SK-N-SH (cell line): ENCODE measurements around the gene TNS4. TPM values are rescaled to one million over a fixed set of nuclear protein-coding genes. Genes with fewer than 3 reads are reported as not detected.

ENCODE experiments used
- CTCF ChIA-PET: fragments of 300-600, 350-600 bp; formaldehyde crosslinking; extraction: SDS; loops from one replicate; lab custom pipeline; 2021; lab: Yijun Ruan, JAX
- POLR2A ChIA-PET: fragments of 350-600 bp; sonication (Branson Sonifier 250); formaldehyde crosslinking; extraction: SDS; loops from one replicate; lab custom pipeline; 2020; ENCODE audit warnings: antibody characterized with exemption, inconsistent platforms; lab: Yijun Ruan, JAX
- DNase-seq: peaks from one replicate; pipeline ENCODE4 v3.0.0; 2012
- H2AFZ ChIP-seq: fragments of 200-600 bp; sonication (generic); 2 replicates; pipeline ENCODE4 v1.8.1; 2016; ENCODE audit warnings: antibody characterized with exemption, mild to moderate bottlenecking, low read depth
- H3F3A ChIP-seq: fragments of 200-600 bp; sonication (generic); replicated peaks from 2 replicates; pipeline ENCODE3; 2016; ENCODE audit warnings: antibody characterized with exemption, mild to moderate bottlenecking; ENCODE audit not compliant: insufficient read depth
- H3K27ac ChIP-seq, 2 experiments: fragments of 200-500 bp in 1 of 2; fragments of 200-600 bp in 1 of 2; sonication (Bioruptor generic) in 1 of 2; sonication (generic), shearing (Covaris generic) in 1 of 2; 2 replicates each; pipeline versions ENCODE4 v1.5.1 to v1.6.1; 2014 to 2016; ENCODE audit warnings: low read depth in 2 of 2, inconsistent platforms in 1 of 2, low read length in 1 of 2, mild to moderate bottlenecking in 1 of 2, mixed read lengths in 1 of 2
- H3K27me3 ChIP-seq: fragments of 200-600 bp; sonication (generic), shearing (Covaris generic); 2 replicates; pipeline ENCODE4 v1.6.1; 2016; ENCODE audit warnings: mixed run types; ENCODE audit not compliant: insufficient read depth
- H3K36me3 ChIP-seq, 2 experiments: fragments of 200-500 bp in 1 of 2; fragments of 200-600 bp in 1 of 2; sonication (Bioruptor generic) in 1 of 2; sonication (generic) in 1 of 2; replicated peaks in 1 of 2; 2 replicates each; pipeline versions ENCODE3 to v1.5.1; 2014 to 2016; ENCODE audit warnings: low read length in 1 of 2, mild to moderate bottlenecking in 1 of 2; ENCODE audit not compliant: insufficient read depth in 2 of 2, control insufficient read depth in 1 of 2
- H3K4me1 ChIP-seq, 2 experiments: fragments of 200-500 bp in 1 of 2; fragments of 200-600 bp in 1 of 2; sonication (Bioruptor generic) in 1 of 2; sonication (generic), shearing (Covaris generic) in 1 of 2; 2 replicates each; pipeline versions ENCODE4 v1.5.1 to v1.6.1; 2014 to 2016; ENCODE audit warnings: low read depth in 1 of 2, low read length in 1 of 2, mixed run types in 1 of 2; ENCODE audit not compliant: insufficient read depth in 2 of 2, control insufficient read depth in 1 of 2
- H3K4me2 ChIP-seq: fragments of 200-600 bp; sonication (generic), shearing (Covaris generic); 2 replicates; pipeline ENCODE4 v1.6.1; 2017; ENCODE audit warnings: mixed run types
- H3K4me3 ChIP-seq, 2 experiments: fragments of 200-500 bp in 1 of 2; fragments of 200-600 bp in 1 of 2; sonication (Bioruptor generic) in 1 of 2; sonication (generic), shearing (Covaris generic) in 1 of 2; 2 replicates each; pipeline versions ENCODE4 v1.5.1 to v1.8.1; 2014 to 2016; ENCODE audit warnings: low read depth in 2 of 2, inconsistent platforms in 1 of 2, low read length in 1 of 2, mild to moderate bottlenecking in 1 of 2, mixed read lengths in 1 of 2, moderate library complexity in 1 of 2
- H3K79me2 ChIP-seq: fragments of 200-600 bp; sonication (generic); 2 replicates; pipeline ENCODE4 v1.8.1; 2017; ENCODE audit warnings: mild to moderate bottlenecking; ENCODE audit not compliant: insufficient read depth
- H3K9ac ChIP-seq: fragments of 200-600 bp; sonication (generic); 2 replicates; pipeline ENCODE4 v1.6.1; 2017; ENCODE audit warnings: mixed run types
- H3K9me2 ChIP-seq: fragments of 200-600 bp; sonication (generic); 2 replicates; pipeline ENCODE4 v1.6.1; 2017; ENCODE audit warnings: mixed run types
- H3K9me3 ChIP-seq: fragments of 200-600 bp; sonication (generic); 2 replicates; pipeline ENCODE4 v1.6.1; 2017; ENCODE audit warnings: mixed run types, mild to moderate bottlenecking, moderate library complexity
- H4K20me1 ChIP-seq: fragments of 200-600 bp; sonication (generic); 2 replicates; pipeline ENCODE4 v1.6.1; 2017; ENCODE audit warnings: mild to moderate bottlenecking, mixed run types; ENCODE audit not compliant: insufficient read depth
- CHD2 ChIP-seq: fragments of 150-350 bp; IDR thresholded peaks from 2 replicates; pipeline ENCODE4 v1.6.1; 2018; ENCODE audit warnings: low read length; ENCODE audit not compliant: partially characterized antibody
- ELF1 ChIP-seq: IDR thresholded peaks from 2 replicates; pipeline ENCODE4 v1.4.0; 2012
- EP300 ChIP-seq, 2 experiments: IDR thresholded peaks; 2 replicates each; pipeline versions ENCODE4 v1.4.0 to v1.6.1; 2012; ENCODE audit warnings: borderline replicate concordance in 1 of 2, low read depth in 1 of 2, low read length in 1 of 2
- FOSL2 ChIP-seq: IDR thresholded peaks from 2 replicates; pipeline ENCODE4 v1.4.0; 2012; ENCODE audit warnings: low read depth, mild to moderate bottlenecking, moderate library complexity, borderline replicate concordance
- GABPA ChIP-seq: IDR thresholded peaks from 2 replicates; pipeline ENCODE4 v1.4.0; 2012; ENCODE audit warnings: low read depth, mild to moderate bottlenecking
- GATA2 ChIP-seq: sonication (generic); formaldehyde crosslinking; IDR thresholded peaks from 2 replicates; pipeline ENCODE4 v1.5.0; 2020; ENCODE audit warnings: mild to moderate bottlenecking, missing genetic modification reagents
- JUND ChIP-seq: IDR thresholded peaks from 2 replicates; pipeline ENCODE4 v1.4.0; 2012
- MEF2A ChIP-seq: IDR thresholded peaks from 2 replicates; pipeline ENCODE4 v1.4.0; 2012; ENCODE audit warnings: low read depth, borderline replicate concordance
- MXI1 ChIP-seq: IDR thresholded peaks from 2 replicates; pipeline ENCODE4 v1.6.1; 2012; ENCODE audit warnings: mild to moderate bottlenecking, low read depth, low read length, improper control_type of control experiment
- NFIC ChIP-seq: IDR thresholded peaks from 2 replicates; pipeline ENCODE4 v1.4.0; 2012; ENCODE audit warnings: borderline replicate concordance
- RFX5 ChIP-seq: IDR thresholded peaks from 2 replicates; pipeline ENCODE4 v1.6.1; 2012; ENCODE audit warnings: mild to moderate bottlenecking, improper control_type of control experiment, low read length
- TAF1 ChIP-seq: IDR thresholded peaks from 2 replicates; pipeline ENCODE4 v1.6.1; 2012; ENCODE audit warnings: low read depth, mild to moderate bottlenecking, low read length, moderate library complexity, borderline replicate concordance
- TCF12 ChIP-seq: IDR thresholded peaks from 2 replicates; pipeline ENCODE4 v1.4.0; 2012
- TEAD4 ChIP-seq: IDR thresholded peaks from 2 replicates; pipeline ENCODE4 v1.4.0; 2012; ENCODE audit warnings: mild to moderate bottlenecking, borderline replicate concordance; ENCODE audit not compliant: insufficient read depth
- YY1 ChIP-seq: IDR thresholded peaks from 2 replicates; pipeline ENCODE4 v1.4.0; 2012; ENCODE audit warnings: low read depth, mild to moderate bottlenecking
- WGBS: methylation state at CpG from one replicate; pipeline ENCODE4 v1.1.6; 2017; ENCODE audit warnings: low lambda C conversion rate; 5-methylcytosine and 5-hydroxymethylcytosine counted together
- polyA plus RNA-seq, 3 experiments: library from polyadenylated mRNA; depleted of rRNA; stranded (reverse); fragments of >200 nt; gene quantifications; 2 replicates each; pipeline ENCODE4 v1.2.3, GENCODE V29; 2012
- TF ChIP-seq, protein P1 (sequence below): IDR thresholded peaks from 2 replicates; pipeline ENCODE4 v1.4.0; 2012; ENCODE audit warnings: low read depth
- TF ChIP-seq, protein P2 (sequence below): IDR thresholded peaks from 2 replicates; pipeline ENCODE4; 2012
- TF ChIP-seq, protein P3 (sequence below): fragments of 200-600 bp; sonication (generic); IDR thresholded peaks from 2 replicates; pipeline ENCODE4 v1.6.1; 2017; ENCODE audit warnings: antibody characterized with exemption, mild to moderate bottlenecking, moderate library complexity
- TF ChIP-seq, protein P4 (sequence below): IDR thresholded peaks from 2 replicates; pipeline ENCODE4 v1.4.0; 2012; ENCODE audit warnings: low read depth, borderline replicate concordance
- TF ChIP-seq, protein P5 (sequence below): IDR thresholded peaks from 2 replicates; pipeline ENCODE4 v1.4.0; 2012; ENCODE audit warnings: low read depth, borderline replicate concordance

Gene TNS4
- polyA plus RNA-seq, 1 of the 3 experiments (the other 2 are of a cell fraction) = not detected

DNA sequence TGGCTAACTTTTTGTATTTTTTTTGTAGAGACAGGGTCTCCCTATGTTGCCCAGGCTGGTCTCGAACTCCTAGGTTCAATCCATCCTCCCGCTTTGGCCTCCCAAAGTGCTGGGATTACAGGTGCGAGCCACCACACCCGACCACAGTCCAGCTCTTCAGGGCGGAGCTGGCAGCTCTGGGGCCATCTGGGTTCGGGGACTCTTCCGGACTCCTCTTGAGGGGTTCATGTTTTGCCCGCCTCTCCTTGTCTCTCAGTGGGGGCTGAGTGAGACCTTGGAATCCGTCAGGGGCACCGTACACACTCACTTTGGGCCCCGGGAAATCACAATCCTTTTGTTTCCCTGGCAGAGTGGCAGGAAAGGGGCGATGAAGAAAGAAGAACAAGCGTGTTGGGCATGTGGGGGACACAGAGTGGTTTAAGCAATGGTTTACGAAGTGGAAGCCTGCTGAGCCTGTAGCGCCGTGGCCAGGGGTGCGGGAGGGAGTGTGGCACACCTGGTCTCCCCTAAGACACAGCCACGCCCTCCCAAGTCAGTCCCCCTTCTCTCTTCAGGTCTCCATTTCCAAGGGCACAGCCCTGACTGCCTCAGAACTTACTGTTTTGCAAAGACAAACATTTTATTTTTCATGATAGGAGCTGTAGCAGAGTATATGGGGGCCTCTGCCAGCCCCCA, 26.1 kb downstream of the TNS4 start:
- H3K9me3 ChIP-seq = no peaks in the 10 kb centered on the region
- H3K4me3 ChIP-seq = no peak overlapping the region
- no peaks in the 10 kb centered on the region for H4K20me1 ChIP-seq
- peak overlapping the region; percentile 32 to 39; a peak in 1 of 4 replicates for H3K27ac ChIP-seq
- H3K27me3 ChIP-seq = no peaks in the 10 kb centered on the region
- no peak for DNase-seq
- peaks cover 12 to 15% of the 10 kb centered on the region in 2 experiments; a peak in 3 of 4 replicates for H3K4me1 ChIP-seq
- peaks cover 3% of the 10 kb centered on the region for H3F3A ChIP-seq
- no peaks in the 10 kb centered on the region for H3K79me2 ChIP-seq
- no peaks in the 10 kb centered on the region for H3K36me3 ChIP-seq
- peak overlapping the region; percentile 28; the same call in 1 of the 2 replicates for H3K9ac ChIP-seq
- ChIA-PET CTCF (interaction anchor here (0.6 to 9.6 kb wide), 54 partner anchors 9 to 553 kb away, joined by 3 to 253 read pairs (median 11); partner anchors contain the start of genes GJD3, IGFBP4, TNS4 and TOP2A), POLR2A (interaction anchor here (0.6 to 1.6 kb wide), 10 partner anchors 15 to 290 kb away, joined by 3 to 6 read pairs (median 4); no protein-coding TSS in a partner anchor)
- no peak overlapping the region for H3K4me2 ChIP-seq
- no peak for TF ChIP-seq YY1
- no peak for TF ChIP-seq MXI1
- TF ChIP-seq TEAD4 = no peak
- TF ChIP-seq GABPA = no peak
- no peak for TF ChIP-seq TAF1
- no peak for TF ChIP-seq NFIC
- TF ChIP-seq MEF2A = no peak
- no peaks in the 10 kb centered on the region for H3K9me2 ChIP-seq
- WGBS = 94% methylated on average over 18 of the region's 18 CpGs
- H2AFZ ChIP-seq = peak overlapping the region; percentile 59; the same call in 1 of the 2 replicates

DNA sequence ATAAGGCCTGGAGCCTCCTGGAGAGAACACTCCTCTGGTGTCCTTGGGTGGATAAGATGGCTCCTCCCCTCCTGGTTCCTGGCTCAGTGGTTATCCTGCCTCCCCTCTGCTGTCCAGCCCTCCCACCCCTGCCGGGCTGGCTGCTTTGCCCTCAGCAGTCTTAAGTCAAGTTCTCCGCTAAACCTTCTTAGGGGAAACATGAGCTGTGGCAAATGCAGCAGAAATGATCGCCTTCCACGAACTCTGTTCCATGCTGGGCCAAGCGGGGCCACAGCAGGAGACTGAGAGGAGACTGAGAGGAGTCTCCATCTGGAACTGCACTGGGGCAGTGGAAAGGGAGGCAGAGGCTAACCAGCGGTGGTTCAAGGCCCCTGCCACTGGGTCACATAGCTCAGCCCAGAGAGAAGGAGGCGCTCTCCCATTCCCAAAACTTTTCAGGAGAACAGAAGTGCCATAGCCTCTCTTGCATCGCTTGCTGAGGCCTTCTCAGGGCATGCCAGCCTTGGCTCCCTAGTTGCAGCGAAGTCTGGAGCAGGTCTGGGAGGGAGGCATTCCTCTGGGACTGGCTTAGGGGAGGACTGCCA, 26.9 kb downstream of the TNS4 start:
- Histone ChIP-seq H3K36me3 (no peaks in the 10 kb centered on the region), H3F3A (peaks cover 3% of the 10 kb centered on the region), H3K79me2 (no peaks in the 10 kb centered on the region), H3K27ac (no peak overlapping the region), H3K4me3 (no peak overlapping the region), H3K4me2 (no peak overlapping the region), H3K9me2 (no peaks in the 10 kb centered on the region), H3K27me3 (no peaks in the 10 kb centered on the region), H3K9me3 (no peaks in the 10 kb centered on the region), H4K20me1 (no peaks in the 10 kb centered on the region), H2AFZ (no peak overlapping the region), H3K9ac (no peak overlapping the region), H3K4me1 (peaks cover 12 to 15% of the 10 kb centered on the region in 2 experiments; a peak in 3 of 4 replicates)
- DNase-seq = no peak
- POLR2A ChIA-PET = interaction anchor here (0.6 kb wide), 1 partner anchor 289 kb away, joined by 3 read pairs; no protein-coding TSS in a partner anchor
- TF ChIP-seq TAF1 (no peak), NFIC (no peak), GATA2 (no peak), MEF2A (no peak), TCF12 (no peak), FOSL2 (no peak), EP300 (IDR thresholded peaks at IDR 0.05; ENCODE audit: borderline replicate concordance in 1 of 2, low read depth in 1 of 2, low read length in 1 of 2) (no peak), RFX5 (no peak), ELF1 (no peak), JUND (no peak), CHD2 (no peak), MXI1 (no peak)
- TF ChIP-seq, protein P1, sequence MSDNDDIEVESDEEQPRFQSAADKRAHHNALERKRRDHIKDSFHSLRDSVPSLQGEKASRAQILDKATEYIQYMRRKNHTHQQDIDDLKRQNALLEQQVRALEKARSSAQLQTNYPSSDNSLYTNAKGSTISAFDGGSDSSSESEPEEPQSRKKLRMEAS = no peak
- TF ChIP-seq, protein P2, sequence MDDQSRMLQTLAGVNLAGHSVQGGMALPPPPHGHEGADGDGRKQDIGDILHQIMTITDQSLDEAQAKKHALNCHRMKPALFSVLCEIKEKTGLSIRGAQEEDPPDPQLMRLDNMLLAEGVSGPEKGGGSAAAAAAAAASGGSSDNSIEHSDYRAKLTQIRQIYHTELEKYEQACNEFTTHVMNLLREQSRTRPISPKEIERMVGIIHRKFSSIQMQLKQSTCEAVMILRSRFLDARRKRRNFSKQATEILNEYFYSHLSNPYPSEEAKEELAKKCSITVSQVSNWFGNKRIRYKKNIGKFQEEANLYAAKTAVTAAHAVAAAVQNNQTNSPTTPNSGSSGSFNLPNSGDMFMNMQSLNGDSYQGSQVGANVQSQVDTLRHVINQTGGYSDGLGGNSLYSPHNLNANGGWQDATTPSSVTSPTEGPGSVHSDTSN = no peak
- TF ChIP-seq, protein P3, sequence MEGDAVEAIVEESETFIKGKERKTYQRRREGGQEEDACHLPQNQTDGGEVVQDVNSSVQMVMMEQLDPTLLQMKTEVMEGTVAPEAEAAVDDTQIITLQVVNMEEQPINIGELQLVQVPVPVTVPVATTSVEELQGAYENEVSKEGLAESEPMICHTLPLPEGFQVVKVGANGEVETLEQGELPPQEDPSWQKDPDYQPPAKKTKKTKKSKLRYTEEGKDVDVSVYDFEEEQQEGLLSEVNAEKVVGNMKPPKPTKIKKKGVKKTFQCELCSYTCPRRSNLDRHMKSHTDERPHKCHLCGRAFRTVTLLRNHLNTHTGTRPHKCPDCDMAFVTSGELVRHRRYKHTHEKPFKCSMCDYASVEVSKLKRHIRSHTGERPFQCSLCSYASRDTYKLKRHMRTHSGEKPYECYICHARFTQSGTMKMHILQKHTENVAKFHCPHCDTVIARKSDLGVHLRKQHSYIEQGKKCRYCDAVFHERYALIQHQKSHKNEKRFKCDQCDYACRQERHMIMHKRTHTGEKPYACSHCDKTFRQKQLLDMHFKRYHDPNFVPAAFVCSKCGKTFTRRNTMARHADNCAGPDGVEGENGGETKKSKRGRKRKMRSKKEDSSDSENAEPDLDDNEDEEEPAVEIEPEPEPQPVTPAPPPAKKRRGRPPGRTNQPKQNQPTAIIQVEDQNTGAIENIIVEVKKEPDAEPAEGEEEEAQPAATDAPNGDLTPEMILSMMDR = no peak
- TF ChIP-seq, protein P4, sequence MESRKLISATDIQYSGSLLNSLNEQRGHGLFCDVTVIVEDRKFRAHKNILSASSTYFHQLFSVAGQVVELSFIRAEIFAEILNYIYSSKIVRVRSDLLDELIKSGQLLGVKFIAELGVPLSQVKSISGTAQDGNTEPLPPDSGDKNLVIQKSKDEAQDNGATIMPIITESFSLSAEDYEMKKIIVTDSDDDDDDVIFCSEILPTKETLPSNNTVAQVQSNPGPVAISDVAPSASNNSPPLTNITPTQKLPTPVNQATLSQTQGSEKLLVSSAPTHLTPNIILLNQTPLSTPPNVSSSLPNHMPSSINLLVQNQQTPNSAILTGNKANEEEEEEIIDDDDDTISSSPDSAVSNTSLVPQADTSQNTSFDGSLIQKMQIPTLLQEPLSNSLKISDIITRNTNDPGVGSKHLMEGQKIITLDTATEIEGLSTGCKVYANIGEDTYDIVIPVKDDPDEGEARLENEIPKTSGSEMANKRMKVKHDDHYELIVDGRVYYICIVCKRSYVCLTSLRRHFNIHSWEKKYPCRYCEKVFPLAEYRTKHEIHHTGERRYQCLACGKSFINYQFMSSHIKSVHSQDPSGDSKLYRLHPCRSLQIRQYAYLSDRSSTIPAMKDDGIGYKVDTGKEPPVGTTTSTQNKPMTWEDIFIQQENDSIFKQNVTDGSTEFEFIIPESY = no peak
- TF ChIP-seq, protein P5, sequence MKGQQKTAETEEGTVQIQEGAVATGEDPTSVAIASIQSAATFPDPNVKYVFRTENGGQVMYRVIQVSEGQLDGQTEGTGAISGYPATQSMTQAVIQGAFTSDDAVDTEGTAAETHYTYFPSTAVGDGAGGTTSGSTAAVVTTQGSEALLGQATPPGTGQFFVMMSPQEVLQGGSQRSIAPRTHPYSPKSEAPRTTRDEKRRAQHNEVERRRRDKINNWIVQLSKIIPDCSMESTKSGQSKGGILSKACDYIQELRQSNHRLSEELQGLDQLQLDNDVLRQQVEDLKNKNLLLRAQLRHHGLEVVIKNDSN = no peak
- 84% methylated on average over 7 of the region's 9 CpGs for WGBS
- CTCF ChIA-PET = interaction anchor here (0.9 to 9.6 kb wide), 13 partner anchors 10 to 172 kb away, joined by 3 to 253 read pairs (median 25); partner anchors contain the start of gene IGFBP4
